H1 (cell line): Measurements from ENCODE around the gene STARD9. TPM values are rescaled to one million over a fixed set of nuclear protein-coding genes. Genes with fewer than 3 reads are reported as not detected.

ENCODE experiments used
- CTCF ChIA-PET: fragments of 300-600 bp; sonication (Branson Sonifier 250); formaldehyde crosslinking; loops from one replicate; lab custom pipeline; 2021; ENCODE audit not compliant: partially characterized antibody; lab: Charles Lee
- POLR2A ChIA-PET: fragments of 300-600 bp; sonication (Branson Sonifier 250); formaldehyde crosslinking; loops from one replicate; lab custom pipeline; 2021; ENCODE audit warnings: inconsistent platforms; ENCODE audit not compliant: partially characterized antibody; lab: Charles Lee
- DNase-seq, 2 experiments: peaks; one replicate each; pipeline versions ENCODE4 v3.0.0 to v3.0.0-alpha.2; 2010 to 2022; ENCODE audit warnings: low spot score in 2 of 2, low read depth in 1 of 2, mixed read lengths in 1 of 2
- FAIRE-seq: peaks from 2 replicates; lab custom pipeline; 2011; peaks lifted over from hg19 to GRCh38; lab: Jason Lieb, UNC
- H2AFZ ChIP-seq: 2 replicates; pipeline ENCODE4 v1.8.1; 2012; ENCODE audit warnings: low read length, inconsistent platforms
- H2AK5ac ChIP-seq: 2 replicates; pipeline ENCODE4 v1.6.1; 2013; ENCODE audit warnings: low read depth, low read length
- H2BK120ac ChIP-seq: replicated peaks from 2 replicates; pipeline ENCODE3; 2013; ENCODE audit warnings: low read depth, low read length, inconsistent platforms
- H2BK12ac ChIP-seq: 2 replicates; pipeline ENCODE4 v1.6.1; 2013; ENCODE audit warnings: low read depth, low read length
- H2BK15ac ChIP-seq: 2 replicates; pipeline ENCODE4 v1.6.1; 2013; ENCODE audit warnings: low read length
- H2BK20ac ChIP-seq: 2 replicates; pipeline ENCODE4 v1.6.1; 2013; ENCODE audit warnings: low read length
- H2BK5ac ChIP-seq: 2 replicates; pipeline ENCODE4 v1.6.1; 2013; ENCODE audit warnings: low read depth, low read length
- H3K14ac ChIP-seq: 2 replicates; pipeline ENCODE4 v1.6.1; 2013; ENCODE audit warnings: inconsistent platforms; ENCODE audit not compliant: insufficient read length
- H3K18ac ChIP-seq: 2 replicates; pipeline ENCODE4 v1.6.1; 2013; ENCODE audit warnings: low read length; ENCODE audit errors: extremely low read depth
- H3K23ac ChIP-seq: 2 replicates; pipeline ENCODE4 v1.6.1; 2013; ENCODE audit warnings: inconsistent platforms; ENCODE audit not compliant: insufficient read length
- H3K23me2 ChIP-seq: 2 replicates; pipeline ENCODE4 v1.6.1; 2013; ENCODE audit warnings: low read depth, low read length
- H3K27ac ChIP-seq: 2 replicates; pipeline ENCODE4 v1.6.1; 2011; ENCODE audit warnings: low read depth, low read length, inconsistent platforms
- H3K27me3 ChIP-seq, 4 experiments: replicated peaks in 1 of 4; 1 replicate in 1 of 4; 2 replicates in 3 of 4; pipeline versions ENCODE4 v1.6.1 to v1.8.1; 2011 to 2013; ENCODE audit warnings: low read length in 3 of 4, mild to moderate bottlenecking in 3 of 4, inconsistent platforms in 2 of 4, mixed read lengths in 2 of 4, moderate library complexity in 1 of 4; ENCODE audit not compliant: control insufficient read depth in 3 of 4, insufficient read depth in 3 of 4; ENCODE audit errors: extremely low read depth in 1 of 4
- H3K36me3 ChIP-seq, 4 experiments: 2 replicates each; pipeline versions ENCODE4 v1.6.1 to v1.8.1; 2011 to 2013; ENCODE audit warnings: mild to moderate bottlenecking in 4 of 4, low read length in 3 of 4, moderate library complexity in 2 of 4, control low read depth in 1 of 4, inconsistent platforms in 1 of 4; ENCODE audit not compliant: insufficient read depth in 4 of 4, control insufficient read depth in 2 of 4
- H3K4ac ChIP-seq: replicated peaks from 2 replicates; pipeline ENCODE3; 2013; ENCODE audit warnings: low read length, low read depth, mixed read lengths, inconsistent platforms; ENCODE audit not compliant: insufficient read length
- H3K4me1 ChIP-seq, 4 experiments: replicated peaks in 1 of 4; 1 replicate in 1 of 4; 2 replicates in 3 of 4; pipeline versions ENCODE4 v1.6.1 to v1.8.1; 2011 to 2013; ENCODE audit warnings: low read length in 3 of 4, inconsistent platforms in 2 of 4, mixed read lengths in 1 of 4; ENCODE audit not compliant: insufficient read depth in 4 of 4, control insufficient read depth in 3 of 4
- H3K4me2 ChIP-seq, 2 experiments: 2 replicates each; pipeline versions ENCODE4 v1.6.1 to v1.8.1; 2011 to 2013; ENCODE audit warnings: low read depth in 2 of 2, low read length in 2 of 2, control low read depth in 1 of 2, inconsistent platforms in 1 of 2, mild to moderate bottlenecking in 1 of 2; ENCODE audit not compliant: insufficient read depth in 1 of 2
- H3K4me3 ChIP-seq, 4 experiments: fragments of 200-600, 300-600 bp in 1 of 4; sonication (generic), shearing (Covaris generic), sonication (Bioruptor Twin) in 1 of 4; 2 replicates each; pipeline versions ENCODE4 v1.5.1 to v1.8.1; 2011 to 2016; ENCODE audit warnings: low read length in 4 of 4, low read depth in 3 of 4, control low read depth in 2 of 4, inconsistent platforms in 2 of 4, mild to moderate bottlenecking in 2 of 4, mixed read lengths in 1 of 4, moderate library complexity in 1 of 4; ENCODE audit not compliant: insufficient read depth in 2 of 4; ENCODE audit errors: extremely low read depth in 1 of 4
- H3K56ac ChIP-seq: replicated peaks from 2 replicates; pipeline ENCODE3; 2013; ENCODE audit warnings: low read depth, mild to moderate bottlenecking, mixed read lengths, low read length, inconsistent platforms; ENCODE audit not compliant: insufficient read length
- H3K79me1 ChIP-seq: 2 replicates; pipeline ENCODE4 v1.6.1; 2013; ENCODE audit warnings: low read depth, low read length, control low read depth
- H3K79me2 ChIP-seq, 2 experiments: 2 replicates each; pipeline versions ENCODE4 v1.6.1 to v1.8.1; 2012 to 2013; ENCODE audit warnings: low read length in 2 of 2, mild to moderate bottlenecking in 2 of 2, inconsistent platforms in 1 of 2; ENCODE audit not compliant: insufficient read depth in 2 of 2, control insufficient read depth in 1 of 2
- H3K9ac ChIP-seq, 4 experiments: replicated peaks in 1 of 4; 1 replicate in 1 of 4; 2 replicates in 3 of 4; pipeline versions ENCODE4 v1.6.1 to v1.8.1; 2011 to 2013; ENCODE audit warnings: low read depth in 3 of 4, low read length in 3 of 4, control low read depth in 2 of 4, mild to moderate bottlenecking in 2 of 4, moderate library complexity in 2 of 4, inconsistent platforms in 1 of 4; ENCODE audit errors: extremely low read depth in 1 of 4
- H3K9me3 ChIP-seq, 2 experiments: 2 replicates each; pipeline versions ENCODE4 v1.6.1 to v1.8.1; 2012 to 2013; ENCODE audit warnings: mild to moderate bottlenecking in 2 of 2, moderate library complexity in 2 of 2, control low read depth in 1 of 2, inconsistent platforms in 1 of 2, low read depth in 1 of 2, low read length in 1 of 2, mixed read lengths in 1 of 2; ENCODE audit not compliant: insufficient read depth in 2 of 2
- H4K20me1 ChIP-seq, 2 experiments: replicated peaks in 1 of 2; 2 replicates each; pipeline versions ENCODE3 to v1.8.1; 2011 to 2013; ENCODE audit warnings: inconsistent platforms in 2 of 2, low read length in 2 of 2, mild to moderate bottlenecking in 1 of 2; ENCODE audit not compliant: insufficient read depth in 2 of 2, control insufficient read depth in 1 of 2
- H4K5ac ChIP-seq: 2 replicates; pipeline ENCODE4 v1.6.1; 2013; ENCODE audit warnings: low read length, low read depth, mixed read lengths, inconsistent platforms; ENCODE audit not compliant: insufficient read length
- H4K8ac ChIP-seq: 2 replicates; pipeline ENCODE4 v1.8.0; 2013; ENCODE audit warnings: mild to moderate bottlenecking, moderate library complexity, low read length, inconsistent platforms; ENCODE audit not compliant: insufficient read depth; ENCODE audit errors: extremely low read depth
- H4K91ac ChIP-seq: replicated peaks from 2 replicates; pipeline ENCODE3; 2013; ENCODE audit warnings: low read length, mixed read lengths, inconsistent platforms; ENCODE audit not compliant: insufficient read length
- ASH2L ChIP-seq: fragments of 200-600, 300-600 bp; sonication (generic); IDR thresholded peaks from one replicate; pipeline ENCODE4 v1.7.1; 2017; ENCODE audit warnings: low read length
- CBX5 ChIP-seq: fragments of 300-800, 300-1000 bp; sonication (generic); IDR thresholded peaks from 2 replicates; pipeline ENCODE4 v1.7.1; 2016; ENCODE audit warnings: antibody characterized with exemption, low read length, low read depth
- CREB1 ChIP-seq: IDR thresholded peaks from 2 replicates; pipeline ENCODE4 v1.6.1; 2012; ENCODE audit warnings: inconsistent platforms
- CTCF ChIP-seq, 3 experiments: IDR thresholded peaks; 1 replicate in 2 of 3; 2 replicates in 1 of 3; pipeline versions ENCODE4 v1.5.1 to v1.6.1; 2011; ENCODE audit warnings: low read length in 3 of 3, mild to moderate bottlenecking in 3 of 3, inconsistent platforms in 2 of 3, low read depth in 1 of 3, moderate library complexity in 1 of 3; ENCODE audit not compliant: insufficient read depth in 1 of 3; ENCODE audit errors: control extremely low read depth in 1 of 3
- EP300 ChIP-seq, 2 experiments: IDR thresholded peaks; 1 replicate in 1 of 2; 2 replicates in 1 of 2; pipeline ENCODE4 v1.6.1; 2011 to 2012; ENCODE audit warnings: low read depth in 2 of 2, low read length in 2 of 2, mild to moderate bottlenecking in 2 of 2, borderline replicate concordance in 1 of 2, inconsistent platforms in 1 of 2, moderate library complexity in 1 of 2
- FOSL1 ChIP-seq: IDR thresholded peaks from 2 replicates; pipeline ENCODE4 v1.6.1; 2011; ENCODE audit warnings: mild to moderate bottlenecking, low read depth, low read length, moderate library complexity; ENCODE audit not compliant: insufficient read depth
- HDAC6 ChIP-seq: IDR thresholded peaks from one replicate; pipeline ENCODE4 v1.7.1; 2012; ENCODE audit warnings: low read depth, mild to moderate bottlenecking, inconsistent platforms, low read length, moderate library complexity
- JUN ChIP-seq: IDR thresholded peaks from 2 replicates; pipeline ENCODE4 v1.6.1; 2011; ENCODE audit warnings: low read depth, mild to moderate bottlenecking, improper control_type of control experiment, low read length
- SAP30 ChIP-seq: fragments of 300-600 bp; sonication (generic); IDR thresholded peaks from 2 replicates; pipeline ENCODE4 v1.7.1; 2012; ENCODE audit warnings: low read length, moderate library complexity, mild to moderate bottlenecking, inconsistent platforms; ENCODE audit not compliant: insufficient read depth, insufficient replicate concordance
- TAF1 ChIP-seq: IDR thresholded peaks from 2 replicates; pipeline ENCODE4 v1.6.1; 2011; ENCODE audit warnings: mild to moderate bottlenecking, low read depth, low read length
- WGBS, 2 experiments: shearing (Covaris generic) in 1 of 2; methylation state at CpG; one replicate each; pipeline versions ENCODE4 v1.1.6 to v1.1.7; 2013 to 2015; ENCODE audit warnings: low lambda C conversion rate in 2 of 2, mixed read lengths in 2 of 2, inconsistent platforms in 1 of 2, low coverage in 1 of 2, missing lambda C conversion rate in 1 of 2; ENCODE audit not compliant: insufficient replicate concordance in 2 of 2, insufficient coverage in 1 of 2, insufficient read length in 1 of 2; ENCODE audit errors: extremely low coverage in 1 of 2, missing lambda C conversion rate in 1 of 2; 5-methylcytosine and 5-hydroxymethylcytosine counted together
- polyA plus RNA-seq, 7 experiments: library from polyadenylated mRNA; depleted of rRNA in 3 of 7; stranded (reverse) in 5 of 7; unstranded in 2 of 7; fragments of >200 nt in 5 of 7; fragments of 200-250 nt in 2 of 7; gene quantifications; 1 replicate in 5 of 7; 2 replicates in 1 of 7; 4 replicates in 1 of 7; pipeline versions ENCODE4 v1.2.1 to v1.2.3, GENCODE V29; 2011 to 2013; ENCODE audit warnings: missing spikeins in 2 of 7, mixed read lengths in 2 of 7
- total RNA-seq: library from RNA; stranded (reverse); fragmentation: NEBNext Ultra II Directional; extraction: Animal tissue kit (Norgen Biotek cat#: 25700); gene quantifications from 2 replicates; pipeline ENCODE4 v1.2.1, GENCODE V29; 2021

Gene STARD9
- total and polyA plus RNA-seq, 2 of the 8 experiments (the other 6 are each of a cell fraction or from before 2014, with no cell fraction given): 2.8 to 7.0 TPM

- H3K79me1 ChIP-seq: no peaks in the 10 kb centered on the region
- no peak overlapping the region for H3K4ac ChIP-seq
- H2BK20ac ChIP-seq: no peak overlapping the region
- POLR2A ChIA-PET: no interaction called here
- no peak overlapping the region for H2BK12ac ChIP-seq
- H2BK120ac ChIP-seq: no peak overlapping the region
- H4K5ac ChIP-seq: no peak overlapping the region
- no peak overlapping the region for H3K27ac ChIP-seq
- H4K8ac ChIP-seq: no peak overlapping the region
- no peak overlapping the region for H3K9ac ChIP-seq
- H3K4me3 ChIP-seq: no peak overlapping the region
- CTCF ChIA-PET: no interaction called here
- H3K79me2 ChIP-seq: no peaks in the 10 kb centered on the region
- no peak overlapping the region for H2BK5ac ChIP-seq
- 94% methylated on average over 9 of the region's 9 CpGs; no CpG with 5 or more reads in 1 of the 2 experiments for WGBS, 2 experiments
- TF ChIP-seq ASH2L: no peak
- no peak for TF ChIP-seq EP300 (IDR thresholded peaks at IDR 0.05; ENCODE audit: borderline replicate concordance in 1 of 2, low read depth in 2 of 2, low read length in 2 of 2)
- no peak for TF ChIP-seq FOSL1
- TF ChIP-seq JUN: no peak
- TF ChIP-seq CTCF (IDR thresholded peaks at IDR 0.05; ENCODE audit: control extremely low read depth in 1 of 3, insufficient read depth in 1 of 3, low read depth in 1 of 3, low read length in 3 of 3): no peak
- no peak for TF ChIP-seq TAF1
- TF ChIP-seq CREB1: no peak
- TF ChIP-seq SAP30: no peak
- TF ChIP-seq CBX5: no peak
- no peak for TF ChIP-seq HDAC6
- no peak overlapping the region for H4K91ac ChIP-seq
- H4K20me1 ChIP-seq: peaks cover 1 to 2% of the 10 kb centered on the region in 2 experiments
- no peak for FAIRE-seq
- H3K18ac ChIP-seq: no peak overlapping the region
- no peaks in the 10 kb centered on the region for H3K23me2 ChIP-seq
- H3K9me3 ChIP-seq: no peaks in the 10 kb centered on the region
- no peaks in the 10 kb centered on the region for H3K4me1 ChIP-seq
- no peak overlapping the region for H2BK15ac ChIP-seq
- no peak overlapping the region for H3K56ac ChIP-seq
- H3K4me2 ChIP-seq: no peak overlapping the region
- no peak for DNase-seq
- no peak overlapping the region for H3K14ac ChIP-seq
- H3K36me3 ChIP-seq: peaks cover 0 to 7% (median under 1%) of the 10 kb centered on the region in 4 experiments; a peak in 3 of 8 replicates
- H2AK5ac ChIP-seq: no peak overlapping the region
- no peak overlapping the region for H3K23ac ChIP-seq
- H2AFZ ChIP-seq: no peak overlapping the region
- H3K27me3 ChIP-seq: no peaks in the 10 kb centered on the region
Measured at GRCh38 chr15:42691770-42692169, 116.4 kb downstream of the STARD9 start.
